Measurements from ENCODE around the gene CASQ2.

DNA sequence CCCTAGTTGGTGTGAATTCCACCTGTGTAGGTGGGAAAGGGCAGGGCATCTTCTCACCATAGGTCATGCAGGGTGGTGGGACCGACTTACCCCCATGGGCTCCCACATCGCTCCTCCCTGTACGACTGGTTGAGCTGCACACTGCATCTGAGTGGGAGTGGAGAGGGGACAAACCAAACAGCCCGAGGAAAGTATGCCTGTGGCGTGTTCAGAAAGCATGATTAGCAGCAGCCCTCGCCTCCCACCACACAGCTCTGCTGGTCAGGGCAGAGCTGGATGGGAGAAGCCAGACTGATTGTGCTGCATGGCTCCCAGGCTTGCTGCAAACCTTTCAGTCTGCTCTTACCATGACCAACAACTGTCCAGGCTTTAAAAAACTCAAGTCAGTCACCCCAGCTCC, 102.3 kb downstream of the CASQ2 start:
- TF ChIP-seq, protein P1, sequence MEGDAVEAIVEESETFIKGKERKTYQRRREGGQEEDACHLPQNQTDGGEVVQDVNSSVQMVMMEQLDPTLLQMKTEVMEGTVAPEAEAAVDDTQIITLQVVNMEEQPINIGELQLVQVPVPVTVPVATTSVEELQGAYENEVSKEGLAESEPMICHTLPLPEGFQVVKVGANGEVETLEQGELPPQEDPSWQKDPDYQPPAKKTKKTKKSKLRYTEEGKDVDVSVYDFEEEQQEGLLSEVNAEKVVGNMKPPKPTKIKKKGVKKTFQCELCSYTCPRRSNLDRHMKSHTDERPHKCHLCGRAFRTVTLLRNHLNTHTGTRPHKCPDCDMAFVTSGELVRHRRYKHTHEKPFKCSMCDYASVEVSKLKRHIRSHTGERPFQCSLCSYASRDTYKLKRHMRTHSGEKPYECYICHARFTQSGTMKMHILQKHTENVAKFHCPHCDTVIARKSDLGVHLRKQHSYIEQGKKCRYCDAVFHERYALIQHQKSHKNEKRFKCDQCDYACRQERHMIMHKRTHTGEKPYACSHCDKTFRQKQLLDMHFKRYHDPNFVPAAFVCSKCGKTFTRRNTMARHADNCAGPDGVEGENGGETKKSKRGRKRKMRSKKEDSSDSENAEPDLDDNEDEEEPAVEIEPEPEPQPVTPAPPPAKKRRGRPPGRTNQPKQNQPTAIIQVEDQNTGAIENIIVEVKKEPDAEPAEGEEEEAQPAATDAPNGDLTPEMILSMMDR (IDR thresholded peaks at IDR 0.05 in 2 of 3, conservative IDR thresholded peaks at IDR 0.05 in 1 of 3; ENCODE audit: insufficient read depth in 2 of 3, low read depth in 1 of 3, low read length in 3 of 3), result no peak
- no peak for TF ChIP-seq RFX7 (CRISPR knock-in tag; IDR thresholded peaks at IDR 0.05)

Data from K562 (cell line).